HT-29 (cell line): ENCODE measurements around the gene UMAD1. TPM values are rescaled to one million over a fixed set of nuclear protein-coding genes. Genes with fewer than 3 reads are reported as not detected.
"Not testable (repeated sequence)": the region's sequence is repeated elsewhere in the genome, so short reads cannot be mapped to it uniquely, and the experiment has no call there.

Experiments used
- DNase-seq: peaks from one replicate; pipeline ENCODE4 v3.0.0-alpha.2; 2015; ENCODE audit warnings: low spot score
- total RNA-seq: library from RNA; depleted of rRNA; stranded (reverse); fragments of >200 nt; shearing (Covaris generic); gene quantifications from 2 replicates; pipeline ENCODE4 v1.2.3, GENCODE V29; 2014

UMAD1 gene
- total RNA-seq, 1 experiment from 2014 or later: 2.0 TPM

DNA sequence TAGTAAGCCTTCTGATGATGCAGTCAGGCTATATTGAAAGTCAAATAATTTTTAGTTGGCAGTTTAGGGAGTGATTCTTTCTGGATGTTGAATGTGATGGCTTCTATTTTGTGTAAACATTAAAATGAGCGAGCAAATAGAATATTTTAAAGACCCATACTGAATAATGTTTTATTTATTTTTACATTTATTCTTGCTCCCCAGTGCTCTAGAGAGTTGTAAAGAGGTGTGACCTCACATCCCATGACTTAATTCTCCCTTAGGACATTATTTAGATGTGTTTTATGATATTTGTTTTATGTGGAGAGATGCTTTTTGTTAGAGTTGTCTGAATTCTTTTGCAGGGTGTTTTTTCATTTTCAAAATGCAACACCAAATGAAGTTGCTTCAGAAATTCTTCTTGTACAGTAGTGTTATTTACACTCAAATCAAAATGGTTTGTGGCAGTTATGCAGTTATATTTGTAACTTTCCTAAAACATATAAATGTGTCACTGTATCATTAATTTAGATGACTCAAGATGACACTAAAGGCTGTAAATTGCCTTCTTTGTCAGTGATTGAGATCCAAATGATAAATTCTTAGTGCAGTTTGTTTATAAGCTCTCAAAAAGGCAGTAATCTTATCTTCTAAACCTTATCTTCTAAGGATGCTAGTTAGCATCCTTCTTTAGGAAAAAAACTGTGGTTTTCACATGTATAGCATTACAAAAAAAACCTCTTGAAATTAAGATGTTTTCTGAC is 12.4 kb downstream of the UMAD1 start:
- DNase-seq: no peak

DNA sequence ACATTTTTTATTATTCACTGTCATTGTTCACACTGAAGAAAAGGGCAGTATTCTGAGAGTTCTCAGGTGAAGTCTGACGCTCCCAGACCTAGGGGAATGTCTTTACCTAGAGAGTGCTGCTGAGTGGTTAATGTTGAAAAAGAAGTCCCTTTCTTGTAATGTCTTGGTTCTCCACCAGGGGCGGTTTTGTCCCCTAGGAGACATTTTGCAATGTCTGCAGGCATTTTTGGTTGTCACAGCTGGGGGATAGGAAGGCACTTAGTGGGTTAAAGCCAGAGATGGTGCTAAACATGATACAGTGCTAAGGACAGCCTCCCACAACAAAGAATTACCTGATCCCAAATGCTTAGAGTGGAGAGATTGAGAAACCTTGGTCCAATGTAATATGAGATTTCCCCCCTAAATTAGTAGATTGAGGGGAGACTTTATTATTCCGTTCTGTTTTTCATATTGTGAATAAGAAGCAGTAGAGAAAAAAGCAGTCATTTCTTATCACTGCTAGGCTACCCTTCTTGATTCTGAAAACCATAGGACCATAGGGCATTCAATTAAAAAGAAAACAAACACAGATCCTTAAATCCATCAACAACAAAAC is 13.1 kb downstream of the UMAD1 start:
- peak; percentile 58 for DNase-seq

DNA sequence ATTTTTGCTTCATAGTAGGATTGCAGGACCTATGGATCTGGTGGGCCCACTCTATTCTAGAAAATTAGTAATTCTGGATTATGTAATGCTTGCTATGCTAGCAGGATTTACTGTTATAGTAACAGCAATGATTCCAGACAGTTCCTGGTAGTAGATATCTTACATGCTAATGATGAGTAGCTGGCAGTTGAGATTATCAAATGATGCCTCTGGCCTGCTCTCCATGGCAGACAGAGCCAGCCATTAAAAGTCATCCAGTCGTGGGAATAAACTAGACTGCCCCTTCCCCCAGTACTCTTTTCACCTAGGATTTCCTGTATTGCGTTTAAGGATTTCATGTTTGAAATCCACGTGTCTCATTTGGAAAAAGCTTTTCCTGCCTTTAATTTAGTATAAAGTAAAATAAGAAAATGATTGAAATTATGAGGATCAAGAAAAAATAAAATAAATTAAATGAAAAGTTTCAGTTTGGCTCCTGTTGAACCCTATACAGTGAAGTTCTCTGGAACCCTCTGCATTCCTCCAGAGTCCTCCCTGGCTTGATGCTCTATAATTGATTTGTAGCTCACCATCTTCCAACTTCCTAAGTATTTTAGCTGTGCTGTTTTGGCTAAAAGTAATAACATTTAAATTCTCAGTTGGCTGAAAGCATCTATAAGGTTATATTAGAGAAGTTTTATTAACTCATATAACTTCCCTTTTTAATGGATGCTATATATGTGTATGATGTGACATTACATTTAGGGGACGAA is 14.6 kb downstream of the UMAD1 start:
- no peak for DNase-seq

DNA sequence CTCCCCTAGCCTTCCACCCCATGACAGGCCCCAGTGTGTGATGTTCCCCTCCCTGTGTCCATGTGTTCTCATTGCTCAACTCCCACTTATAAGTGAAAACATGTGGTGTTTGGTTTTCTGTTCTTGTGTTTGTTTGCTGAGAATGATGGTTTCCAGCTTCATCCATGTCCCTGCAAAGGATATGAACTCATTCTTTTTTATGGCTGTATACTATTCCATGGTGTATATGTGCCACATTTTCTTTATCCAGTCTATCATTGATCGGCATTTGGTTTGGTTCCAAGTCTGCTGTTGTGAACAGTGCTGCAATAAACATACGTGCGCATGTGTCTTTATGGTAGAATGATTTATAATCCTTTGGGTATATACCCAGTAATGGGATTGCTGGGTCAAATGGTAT is 15.9 kb downstream of the UMAD1 start:
- DNase-seq: not testable (repeated sequence)

DNA sequence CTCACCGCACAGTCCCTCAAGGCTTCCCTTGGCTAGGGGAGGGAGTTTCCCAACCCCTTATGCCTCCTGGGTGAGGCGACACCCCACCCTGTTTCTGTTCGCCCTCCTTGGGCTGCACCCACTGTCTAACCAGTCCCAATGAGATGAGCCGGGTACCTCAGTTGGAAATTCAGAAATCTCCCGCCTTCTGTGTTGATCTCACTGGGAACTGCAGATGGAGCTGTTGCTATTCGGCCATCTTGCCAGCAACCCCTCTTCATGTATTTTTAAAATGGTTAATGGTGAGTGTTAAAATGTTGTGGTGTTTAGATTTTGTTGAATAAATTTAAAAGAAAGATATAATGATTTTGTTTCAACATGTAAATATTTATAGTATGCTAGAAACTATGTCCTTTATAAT is 22.0 kb downstream of the UMAD1 start:
- peak; percentile 27 for DNase-seq

DNA sequence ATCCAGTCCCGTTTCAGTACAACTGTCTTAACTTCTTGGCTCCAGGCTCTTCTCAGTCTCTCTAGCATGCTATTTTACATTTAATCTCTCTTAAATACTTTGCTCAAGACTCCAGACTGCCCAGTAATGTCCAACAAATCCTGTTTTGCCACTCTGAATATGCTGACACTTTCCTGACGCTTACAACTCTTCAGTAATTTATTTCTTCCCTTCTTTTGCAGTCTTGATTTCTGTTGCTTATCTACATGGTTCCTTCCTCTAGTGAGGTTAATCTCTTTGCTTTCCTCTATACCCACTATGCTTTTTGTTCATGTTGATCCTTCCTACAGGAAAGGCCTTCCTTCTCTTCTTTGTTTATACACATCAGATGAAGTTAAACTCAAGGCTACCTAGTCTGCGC is 23.7 kb downstream of the UMAD1 start:
- DNase-seq: no peak

DNA sequence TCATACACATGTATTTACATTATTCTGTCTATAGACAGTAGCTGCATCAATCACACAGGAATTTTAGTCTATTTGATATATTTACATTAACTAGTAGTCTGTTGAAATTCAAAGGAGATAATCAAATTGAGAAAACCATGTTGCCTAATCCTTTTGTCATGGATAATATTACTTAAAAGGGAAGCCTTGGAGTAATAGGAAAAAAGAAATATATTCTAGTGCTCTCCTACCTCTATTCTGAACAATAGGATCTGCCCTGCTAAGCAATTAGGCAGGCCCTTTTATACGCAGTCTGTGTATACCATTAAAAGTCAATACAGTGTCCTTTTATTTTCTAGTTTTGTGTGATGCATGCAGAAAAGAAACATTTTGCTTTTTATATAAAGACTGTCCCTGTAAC is 24.5 kb downstream of the UMAD1 start:
- no peak for DNase-seq

DNA sequence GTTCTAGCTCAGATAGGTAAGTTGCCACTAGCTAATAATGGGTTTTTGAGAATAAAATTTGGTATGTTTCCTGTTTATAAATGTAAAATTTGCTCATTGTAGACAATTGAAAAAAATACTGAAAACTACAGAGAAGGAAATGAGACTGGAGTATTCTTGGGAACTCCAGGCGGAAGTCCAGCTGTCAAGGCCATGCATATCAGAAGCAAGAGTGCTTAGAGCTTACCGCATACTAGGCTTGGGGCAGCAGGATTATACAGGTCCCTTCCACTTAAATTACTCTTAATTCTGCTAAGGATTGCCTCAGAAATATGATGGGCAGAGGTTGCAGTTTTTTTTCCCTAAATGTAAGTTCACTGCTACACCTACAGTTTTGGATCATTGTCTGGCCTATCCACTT is 26.6 kb downstream of the UMAD1 start:
- no peak for DNase-seq

DNA sequence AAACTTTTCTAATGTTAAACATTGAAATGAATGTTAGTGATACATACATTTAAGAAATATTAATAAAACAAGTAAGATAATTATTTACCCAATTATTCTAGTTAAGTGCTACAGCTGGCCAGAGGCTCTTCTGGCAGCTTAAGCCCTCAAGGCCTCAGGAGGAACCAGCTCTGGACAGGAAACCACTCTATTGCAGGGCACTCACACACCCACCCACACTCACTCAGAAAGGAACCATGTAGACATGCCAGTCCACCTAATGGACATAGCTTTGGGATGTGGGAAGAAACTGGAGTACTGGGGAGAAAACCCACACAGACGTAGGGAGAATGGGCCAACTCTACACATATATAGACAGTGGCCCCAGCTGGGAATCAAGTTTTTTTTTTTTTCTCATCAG is 28.2 kb downstream of the UMAD1 start:
- no peak for DNase-seq

DNA sequence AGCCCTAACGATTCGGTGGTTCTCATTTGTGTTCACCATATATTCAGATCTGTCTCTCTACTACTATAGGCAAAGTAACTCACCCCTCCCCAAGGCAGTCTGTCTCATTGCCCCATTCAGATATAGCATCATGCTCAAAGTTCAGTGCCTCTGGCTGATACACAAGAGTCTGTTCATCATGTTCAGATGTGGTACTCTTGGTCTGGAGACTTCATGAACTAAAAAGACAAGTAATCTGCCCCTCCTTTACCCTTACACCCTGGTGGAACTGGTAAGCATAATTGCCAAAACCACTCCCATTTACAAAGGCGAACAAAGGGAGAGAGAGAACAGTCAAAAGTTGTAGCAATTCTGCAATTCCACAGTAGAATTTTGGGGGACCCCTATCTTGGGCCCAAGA is 29.9 kb downstream of the UMAD1 start:
- no peak for DNase-seq

DNA sequence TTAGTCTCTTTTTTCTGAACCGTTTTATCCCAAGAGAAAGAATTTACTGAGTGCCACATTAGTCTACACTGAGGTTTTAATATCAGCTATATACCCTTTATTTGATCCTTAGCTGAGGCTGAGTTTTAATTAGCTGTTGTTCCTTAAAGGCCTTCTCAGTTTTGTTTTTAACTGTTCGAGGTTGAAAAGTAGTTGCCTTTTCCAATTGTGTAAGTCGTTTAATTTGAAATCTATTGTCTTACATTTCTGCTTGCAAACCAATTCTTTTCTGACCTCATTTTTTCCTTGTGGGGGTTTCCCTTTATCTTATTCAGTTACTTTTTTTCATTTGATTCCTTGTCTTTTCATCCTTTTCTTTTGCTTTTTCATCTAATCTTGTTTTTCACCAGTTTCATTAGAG is 30.8 kb downstream of the UMAD1 start:
- no peak for DNase-seq

DNA sequence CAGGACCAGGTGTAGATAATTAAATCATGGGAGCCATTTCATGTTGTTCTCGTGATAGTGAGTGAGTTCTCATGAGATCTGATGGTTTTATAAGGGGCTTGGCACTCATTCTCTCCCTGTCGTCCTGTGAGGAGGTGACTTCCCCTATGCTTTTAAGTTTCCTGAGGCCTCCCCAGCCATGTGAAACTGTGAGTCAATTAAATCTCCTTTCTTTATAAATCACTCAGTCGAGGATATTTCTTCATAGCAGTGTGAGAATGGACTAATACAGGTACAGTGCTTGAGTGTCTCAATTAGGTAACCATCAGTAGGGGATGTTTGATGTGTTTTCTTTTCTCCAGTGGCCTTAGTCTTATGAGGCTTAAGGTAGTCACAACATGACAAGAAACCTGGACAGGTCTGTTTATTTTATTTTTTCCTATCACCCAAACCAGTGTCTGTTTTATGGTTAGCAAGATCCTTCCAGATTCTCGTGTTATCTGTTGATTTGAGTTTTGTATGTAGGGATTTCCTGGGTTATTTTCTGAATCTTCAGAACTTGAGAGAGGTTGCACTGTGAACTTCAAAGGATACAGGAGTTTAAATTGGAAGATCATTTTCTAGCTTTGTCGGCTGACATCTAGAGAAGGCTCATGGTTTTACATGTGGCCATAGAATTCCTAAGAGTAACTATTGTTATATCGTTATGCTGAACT is 32.1 kb downstream of the UMAD1 start:
- no peak for DNase-seq

DNA sequence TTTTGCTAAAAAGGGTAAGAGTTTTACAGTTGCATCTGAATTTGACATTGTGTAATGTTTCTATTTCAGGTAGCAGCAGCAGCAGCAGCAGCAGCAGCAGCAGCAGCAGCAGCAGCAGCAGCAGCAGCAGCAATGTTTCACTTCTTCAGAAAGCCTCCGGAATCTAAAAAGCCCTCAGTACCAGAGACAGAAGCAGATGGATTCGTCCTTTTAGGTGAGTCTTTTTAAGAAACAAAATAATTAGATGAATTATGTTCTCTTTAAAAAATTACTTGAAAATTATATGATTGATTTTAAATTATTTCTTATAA is 32.6 kb downstream of the UMAD1 start:
- no peak for DNase-seq

DNA sequence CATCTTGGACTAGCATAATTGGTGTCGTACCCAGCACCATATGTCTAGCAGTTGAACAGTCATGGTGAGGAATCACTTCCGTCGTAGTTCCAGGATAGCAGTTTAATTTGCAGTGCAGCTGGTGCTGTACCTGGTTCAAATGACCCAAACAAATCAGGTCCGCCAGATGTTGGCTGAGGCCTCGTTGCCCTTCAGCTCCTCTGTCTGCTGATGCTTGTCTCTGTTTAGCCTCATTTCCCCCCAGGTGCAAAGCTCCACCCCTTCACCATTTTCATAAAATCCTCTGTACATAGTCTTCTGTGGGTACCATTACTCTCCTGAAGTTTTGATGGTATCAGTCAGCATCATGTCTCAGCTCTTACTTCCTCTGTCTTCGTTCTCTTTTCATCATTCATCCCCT is 35.1 kb downstream of the UMAD1 start:
- DNase-seq: no peak

DNA sequence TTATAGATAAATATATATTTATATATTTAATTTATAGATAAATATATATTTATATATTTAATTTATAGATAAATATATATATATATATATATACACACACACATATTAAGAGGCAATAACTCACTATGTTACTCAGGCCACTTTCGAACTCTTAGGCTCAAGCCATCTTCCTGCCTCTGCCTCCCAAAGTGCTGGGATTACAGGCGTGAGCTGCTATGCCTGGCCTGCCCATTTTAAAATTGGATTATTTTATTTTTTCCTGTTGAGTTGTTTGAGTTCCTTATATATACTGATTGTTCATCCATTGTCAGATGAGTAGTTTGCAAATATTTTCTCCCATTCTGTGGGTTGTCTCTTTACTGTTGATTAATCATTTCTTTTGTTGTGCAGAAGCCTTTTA is 39.1 kb downstream of the UMAD1 start:
- not testable (repeated sequence) for DNase-seq

DNA sequence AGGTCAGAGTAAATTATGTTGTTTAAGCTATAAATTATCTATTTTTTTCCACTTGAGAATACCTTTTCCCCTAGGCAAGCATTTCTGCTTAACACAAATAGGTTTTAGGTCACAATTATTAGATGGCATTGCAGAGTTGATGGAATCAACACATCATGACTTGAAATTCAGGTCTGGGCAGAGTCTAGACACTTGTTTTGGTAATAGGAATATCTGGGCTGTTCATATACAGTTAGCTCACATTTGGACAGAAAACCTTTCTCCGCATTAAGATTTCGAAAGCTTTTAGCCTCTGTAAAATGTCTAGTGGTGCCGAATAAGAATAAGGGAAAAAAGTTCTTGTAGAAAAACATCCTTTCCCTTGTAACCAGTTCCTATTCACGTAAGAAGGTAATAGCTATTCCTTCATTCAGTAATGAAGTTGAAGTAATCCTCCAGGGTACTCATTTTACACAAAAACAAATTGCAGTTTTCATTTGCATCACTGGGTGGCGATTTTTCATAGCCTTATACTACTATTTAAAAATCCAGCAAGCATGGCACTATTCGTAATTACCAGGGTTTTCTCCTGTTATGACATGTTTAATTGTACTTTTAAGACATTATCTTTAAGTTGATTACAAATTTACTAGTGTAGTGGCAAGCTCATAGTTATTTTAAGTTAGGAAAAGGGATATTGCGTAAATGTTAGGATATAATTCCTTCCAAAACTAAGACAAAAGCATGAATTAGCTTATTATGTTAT is 40.8 kb downstream of the UMAD1 start:
- peak; percentile 84 for DNase-seq

DNA sequence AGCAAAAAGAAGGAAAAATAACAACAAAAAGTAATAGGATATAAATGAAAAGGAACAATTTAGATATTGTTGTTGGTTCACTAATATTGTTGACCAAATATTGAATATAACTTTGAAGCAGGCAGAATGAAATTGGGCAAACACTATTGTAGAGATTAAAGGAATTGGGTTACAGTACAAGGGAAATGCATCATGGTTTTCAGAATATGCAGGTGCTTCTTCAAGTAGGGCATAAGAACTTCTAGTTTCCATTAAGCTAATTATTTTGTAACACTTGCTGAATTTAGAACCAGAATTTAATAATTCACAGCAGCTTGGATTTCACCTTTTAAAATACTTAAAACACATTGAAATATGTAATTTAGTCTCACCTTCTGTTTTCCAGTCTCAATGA is 41.4 kb downstream of the UMAD1 start:
- DNase-seq: no peak

DNA sequence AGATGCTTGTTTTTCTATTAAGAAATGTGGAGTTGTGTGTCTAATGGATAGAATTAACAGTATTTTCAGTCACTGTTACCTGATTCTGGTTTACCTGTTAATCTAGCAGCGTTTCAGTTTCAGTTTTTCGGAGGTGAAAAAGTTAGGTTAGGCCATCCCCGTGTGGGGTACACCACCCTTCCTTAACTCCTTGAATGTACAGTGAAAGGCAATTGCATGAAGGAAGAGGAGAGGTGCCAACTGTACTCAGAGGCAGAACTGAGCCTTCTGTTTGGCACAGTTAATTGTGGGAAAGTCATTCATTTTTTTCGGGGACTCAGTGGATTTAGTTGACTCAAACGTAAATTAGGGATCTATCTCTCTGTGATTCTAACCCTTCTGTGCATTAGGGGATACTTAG is 42.3 kb downstream of the UMAD1 start:
- DNase-seq: no peak

DNA sequence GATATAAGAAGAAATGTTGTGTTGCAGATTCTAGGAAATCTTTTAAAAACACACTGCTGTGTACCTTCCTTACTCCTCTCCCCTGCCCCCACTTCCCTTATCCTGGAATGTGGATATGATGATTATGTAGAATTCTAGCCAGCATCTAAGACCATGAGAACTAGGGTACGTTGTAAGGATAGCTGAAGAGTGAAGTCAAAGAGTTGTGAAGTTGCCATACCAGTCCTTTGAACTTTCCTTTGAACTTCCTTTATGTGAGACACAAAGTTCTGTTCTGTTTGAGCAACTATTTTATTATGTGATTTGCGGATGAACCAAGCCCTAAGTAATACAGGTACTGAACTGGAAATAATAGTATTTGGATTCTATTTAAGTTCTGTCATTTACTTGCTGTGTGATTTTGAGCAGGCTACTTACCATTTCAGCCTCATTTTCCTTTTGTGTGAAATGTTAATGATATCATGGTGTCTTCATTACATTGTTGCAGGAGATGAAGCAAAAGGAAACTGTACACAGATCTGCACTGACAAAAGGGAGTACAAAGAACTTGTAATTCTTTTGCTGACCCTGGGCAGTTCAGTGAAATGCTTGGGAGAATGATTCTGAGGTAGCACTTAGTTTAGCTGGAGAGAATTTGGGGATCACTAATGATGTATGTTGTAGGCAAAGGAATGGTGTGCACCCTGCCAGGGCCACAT is 46.4 kb downstream of the UMAD1 start:
- no peak for DNase-seq

DNA sequence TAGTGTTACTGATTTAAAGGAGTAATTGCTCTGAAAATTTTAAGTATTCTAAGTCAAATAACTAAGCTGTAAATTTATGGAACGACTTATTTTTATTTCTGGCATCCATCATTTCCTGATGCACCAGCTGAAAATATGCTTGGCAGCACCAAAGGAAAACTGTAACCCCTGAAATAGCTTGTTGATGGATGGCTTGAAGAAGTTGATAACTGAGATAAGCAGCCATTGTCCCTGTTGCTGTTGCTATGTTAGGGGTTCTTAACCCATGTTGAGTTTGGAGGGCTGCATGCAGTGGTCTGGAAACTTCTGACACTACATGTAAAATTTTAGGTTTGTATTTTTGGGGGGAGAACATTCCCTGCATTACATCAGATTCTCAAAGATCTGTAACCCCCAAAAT is 47.2 kb downstream of the UMAD1 start:
- DNase-seq: no peak

DNA sequence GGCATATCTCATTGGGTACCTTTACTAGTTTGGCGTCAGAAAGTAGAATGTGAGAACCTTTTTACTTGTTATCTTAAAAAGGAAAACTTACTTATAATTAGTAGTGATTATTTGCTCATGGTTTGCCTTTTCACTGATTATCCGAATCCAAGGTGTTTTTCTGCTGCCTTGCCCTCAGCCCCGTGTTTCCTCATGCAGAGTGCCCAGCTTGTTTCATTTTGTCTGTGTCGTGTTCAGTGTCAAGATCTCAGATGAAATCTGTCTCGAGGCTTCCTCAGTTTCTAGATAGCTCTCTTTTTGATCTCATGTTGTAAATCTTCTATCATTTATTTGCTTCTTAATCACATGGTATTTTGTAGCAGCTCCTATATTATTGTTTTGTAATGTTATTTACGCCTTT is 47.8 kb downstream of the UMAD1 start:
- no peak for DNase-seq
